ENCODE results near the gene CELSR1.

CELSR1 gene

DNA sequence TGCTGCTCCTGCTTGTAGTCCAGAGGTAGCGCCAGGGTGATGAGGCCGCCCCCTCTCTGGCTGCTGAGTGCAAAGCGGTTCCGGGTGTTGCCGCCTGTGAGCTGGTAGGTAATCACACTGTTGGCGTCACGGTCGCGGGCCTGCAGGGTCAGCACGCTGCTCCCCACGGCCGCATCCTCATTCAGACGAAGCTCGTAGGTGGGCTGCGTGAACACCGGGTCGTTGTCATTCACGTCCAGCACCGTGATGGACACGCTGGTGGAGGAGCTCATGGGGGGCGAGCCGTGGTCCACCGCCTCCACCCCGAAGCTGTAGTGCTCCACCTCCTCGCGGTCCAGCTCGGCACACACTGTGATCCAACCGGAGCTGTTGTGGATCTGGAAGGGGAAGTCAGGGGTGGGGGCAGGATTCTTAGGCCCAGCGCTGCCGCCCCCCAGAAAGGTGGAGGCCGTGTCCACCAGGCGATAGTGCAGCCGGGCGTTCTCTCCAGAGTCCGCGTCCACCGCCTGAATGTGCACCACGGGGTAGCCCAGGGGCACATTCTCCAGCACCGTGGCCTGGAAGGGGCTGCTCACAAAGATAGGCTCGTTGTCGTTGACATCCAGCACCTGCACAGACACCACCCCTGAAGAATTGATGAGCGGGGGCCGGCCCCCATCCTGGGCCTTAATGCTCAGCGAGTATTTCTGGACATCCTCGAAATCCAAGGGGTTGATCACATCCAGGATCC lies 2.4 kb downstream of the CELSR1 start:
- DNase-seq (ENCODE audit: extremely low spot score): no peak
- TF ChIP-seq, protein P1, sequence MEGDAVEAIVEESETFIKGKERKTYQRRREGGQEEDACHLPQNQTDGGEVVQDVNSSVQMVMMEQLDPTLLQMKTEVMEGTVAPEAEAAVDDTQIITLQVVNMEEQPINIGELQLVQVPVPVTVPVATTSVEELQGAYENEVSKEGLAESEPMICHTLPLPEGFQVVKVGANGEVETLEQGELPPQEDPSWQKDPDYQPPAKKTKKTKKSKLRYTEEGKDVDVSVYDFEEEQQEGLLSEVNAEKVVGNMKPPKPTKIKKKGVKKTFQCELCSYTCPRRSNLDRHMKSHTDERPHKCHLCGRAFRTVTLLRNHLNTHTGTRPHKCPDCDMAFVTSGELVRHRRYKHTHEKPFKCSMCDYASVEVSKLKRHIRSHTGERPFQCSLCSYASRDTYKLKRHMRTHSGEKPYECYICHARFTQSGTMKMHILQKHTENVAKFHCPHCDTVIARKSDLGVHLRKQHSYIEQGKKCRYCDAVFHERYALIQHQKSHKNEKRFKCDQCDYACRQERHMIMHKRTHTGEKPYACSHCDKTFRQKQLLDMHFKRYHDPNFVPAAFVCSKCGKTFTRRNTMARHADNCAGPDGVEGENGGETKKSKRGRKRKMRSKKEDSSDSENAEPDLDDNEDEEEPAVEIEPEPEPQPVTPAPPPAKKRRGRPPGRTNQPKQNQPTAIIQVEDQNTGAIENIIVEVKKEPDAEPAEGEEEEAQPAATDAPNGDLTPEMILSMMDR (IDR thresholded peaks at IDR 0.05; ENCODE audit: control extremely low read depth, extremely low read depth, low read depth, missing control alignments): no peak
- ChIA-PET CTCF (interaction anchor here (0.9 to 1.6 kb wide), 2 partner anchors 29 to 168 kb away, joined by 4 to 6 read pairs; no protein-coding TSS in a partner anchor), POLR2A (no interaction called here)

DNA sequence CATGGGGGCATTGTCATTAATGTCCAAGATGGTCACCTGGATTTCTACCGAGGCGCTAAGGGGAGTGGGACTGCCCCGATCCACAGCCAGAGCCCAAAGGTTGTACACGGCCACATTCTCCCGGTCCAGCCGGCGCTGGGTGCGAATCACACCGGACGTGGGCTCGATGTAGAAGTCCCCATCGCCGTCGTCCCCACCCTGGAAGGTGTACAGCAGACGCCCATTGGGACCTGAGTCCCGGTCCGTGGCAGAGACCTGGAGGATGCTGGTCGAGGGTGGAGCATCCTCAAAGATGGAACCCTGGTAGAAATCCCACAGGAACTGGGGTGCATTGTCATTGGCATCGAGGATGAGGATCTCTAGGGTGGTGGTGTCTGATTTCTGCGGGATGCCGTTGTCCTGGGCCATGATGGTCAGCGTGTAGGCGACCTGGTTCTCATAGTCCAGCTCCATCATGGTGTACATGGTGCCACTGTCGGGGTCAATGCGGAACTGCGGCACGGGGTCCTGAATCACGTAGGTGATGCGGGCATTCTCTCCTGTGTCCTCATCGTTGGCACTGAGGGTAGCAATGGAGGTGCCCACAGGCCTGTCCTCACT lies 3.1 kb downstream of the CELSR1 start:
- POLR2A ChIA-PET: no interaction called here
- CTCF ChIA-PET: interaction anchor here (0.7 to 2.7 kb wide), 3 partner anchors 9 to 166 kb away, joined by 3 to 10 read pairs (median 6); no protein-coding TSS in a partner anchor

DNA sequence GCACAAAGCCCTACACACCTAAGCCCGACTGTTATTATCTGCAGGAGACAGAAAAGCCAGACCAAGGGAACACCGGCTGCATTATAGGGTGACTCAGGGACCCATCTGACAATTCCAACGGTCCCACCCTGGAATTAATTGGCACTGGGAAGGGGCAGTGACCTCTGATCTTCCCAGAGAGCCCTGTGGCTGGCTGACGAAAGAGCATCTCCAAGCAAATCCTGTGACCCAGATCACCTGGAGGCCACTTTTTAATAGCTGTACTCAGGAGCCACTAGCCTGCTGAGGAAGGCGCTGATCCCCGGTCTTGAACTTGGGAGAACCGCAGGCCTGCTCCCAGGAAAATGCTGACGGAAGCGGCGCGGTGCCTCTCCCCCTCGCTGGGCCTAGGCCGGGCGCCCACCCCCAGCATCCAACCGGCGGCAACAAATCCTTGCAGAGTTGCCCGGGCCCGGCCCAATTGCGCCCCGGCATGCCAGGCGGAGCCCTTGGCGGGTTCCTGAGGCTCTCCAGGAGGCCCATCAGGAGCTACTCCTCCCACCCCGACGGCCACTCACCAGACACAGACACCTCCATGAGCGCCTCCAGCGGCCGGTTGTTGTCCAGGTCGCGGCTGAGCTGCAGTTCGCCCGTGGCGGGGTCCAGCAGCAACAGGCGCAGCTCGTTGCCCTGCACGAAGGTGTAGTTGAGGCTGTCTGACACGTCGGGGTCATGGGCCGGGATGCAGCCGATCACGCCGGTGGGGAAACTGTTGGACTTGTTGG lies 4.2 kb downstream of the CELSR1 start:
- TF ChIP-seq, protein P1 (IDR thresholded peaks at IDR 0.05; ENCODE audit: control extremely low read depth, extremely low read depth, low read depth, missing control alignments): no peak
- POLR2A ChIA-PET: no interaction called here
- no peak for DNase-seq (ENCODE audit: extremely low spot score)
- CTCF ChIA-PET: interaction anchor here (1.2 to 2.7 kb wide), 2 partner anchors 12 to 165 kb away, joined by 3 to 10 read pairs; no protein-coding TSS in a partner anchor

More for the DNA sequence above, 3.1 kb downstream of the CELSR1 start:
- no peak for DNase-seq (ENCODE audit: extremely low spot score)
- TF ChIP-seq, protein P1 (IDR thresholded peaks at IDR 0.05; ENCODE audit: control extremely low read depth, extremely low read depth, low read depth, missing control alignments): no peak

DNA sequence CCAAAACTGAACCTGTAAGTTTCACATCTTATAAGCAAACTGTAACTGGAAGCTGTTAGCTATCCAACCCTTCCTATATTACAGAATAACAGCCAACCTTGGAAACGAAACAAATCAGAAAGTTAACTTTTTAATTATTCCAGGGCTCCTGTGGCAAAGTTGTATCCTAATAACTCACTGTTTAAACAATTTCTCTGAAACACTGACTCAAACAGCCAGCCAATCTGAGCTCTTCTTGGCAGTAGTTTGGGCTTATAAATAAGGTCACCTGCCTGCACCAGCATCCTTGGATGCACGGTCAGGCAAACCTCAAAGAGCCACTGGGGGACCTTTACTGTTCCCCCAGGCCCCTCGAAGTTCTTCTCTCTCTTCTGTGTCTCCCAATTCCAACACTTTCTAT lies 5.0 kb downstream of the CELSR1 start:
- TF ChIP-seq, protein P1 (IDR thresholded peaks at IDR 0.05; ENCODE audit: control extremely low read depth, extremely low read depth, low read depth, missing control alignments): no peak
- ChIA-PET POLR2A (no interaction called here), CTCF (interaction anchor here (0.8 to 2.7 kb wide), 3 partner anchors 9 to 164 kb away, joined by 3 to 10 read pairs (median 3); no protein-coding TSS in a partner anchor)
- DNase-seq (ENCODE audit: extremely low spot score): no peak

DNA sequence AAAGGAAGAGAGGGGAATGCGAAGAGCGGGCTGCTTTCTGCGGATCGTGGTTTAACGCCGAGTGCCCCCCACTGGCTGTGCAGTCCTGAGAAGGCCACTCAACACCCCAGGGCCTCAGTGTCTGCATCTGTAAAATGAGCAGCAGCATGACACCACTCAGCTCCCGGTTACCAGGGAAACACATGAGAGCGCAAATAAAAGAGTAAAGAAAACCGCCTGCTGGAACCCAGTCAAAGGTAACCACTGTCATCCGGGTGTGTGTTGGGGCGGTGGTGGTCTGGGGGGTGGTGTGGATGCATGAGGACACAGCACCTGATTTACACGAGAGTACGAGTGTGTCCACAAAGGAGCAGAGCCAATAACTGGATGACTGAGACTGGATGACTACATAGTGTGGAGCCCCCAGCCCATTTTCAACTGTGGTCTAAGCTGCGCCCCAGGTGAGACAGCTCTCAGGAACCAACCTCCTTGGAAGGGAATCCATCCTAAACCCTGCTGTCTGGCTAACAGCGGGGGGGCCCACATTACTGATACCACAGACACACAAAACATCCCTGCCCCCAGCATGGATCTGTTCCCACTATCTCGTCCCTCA lies 5.7 kb downstream of the CELSR1 start:
- no peak for DNase-seq (ENCODE audit: extremely low spot score)
- TF ChIP-seq, protein P1 (IDR thresholded peaks at IDR 0.05; ENCODE audit: control extremely low read depth, extremely low read depth, low read depth, missing control alignments): no peak
- ChIA-PET POLR2A (no interaction called here), CTCF (interaction anchor here (0.8 to 2.7 kb wide), 3 partner anchors 10 to 164 kb away, joined by 3 to 10 read pairs (median 3); no protein-coding TSS in a partner anchor)

DNA sequence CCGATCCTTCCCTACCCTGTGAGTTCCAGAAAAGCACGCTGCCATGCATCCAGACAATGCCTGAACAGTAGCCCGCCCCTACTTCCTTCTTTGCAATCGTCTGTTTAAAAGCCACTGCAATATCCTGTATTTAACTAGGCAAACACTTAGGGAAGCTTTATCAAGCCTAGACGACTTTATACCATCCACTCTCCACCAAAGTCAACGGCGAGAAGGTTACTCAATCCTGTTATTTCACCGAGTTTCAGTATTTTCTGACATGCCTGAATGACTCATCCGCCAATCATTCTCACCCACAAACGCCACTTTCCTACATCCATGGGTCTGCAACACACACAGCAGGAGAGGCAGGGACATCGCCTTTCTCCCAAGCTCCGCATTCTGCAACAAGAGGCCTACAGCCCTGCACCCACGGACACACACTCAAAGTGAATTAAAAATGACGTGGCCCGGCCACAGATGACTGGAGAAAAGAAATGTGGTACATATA lies 9.3 kb downstream of the CELSR1 start:
- TF ChIP-seq, protein P1 (IDR thresholded peaks at IDR 0.05; ENCODE audit: control extremely low read depth, extremely low read depth, low read depth, missing control alignments): no peak
- ChIA-PET CTCF (interaction anchor here (1.3 to 1.9 kb wide), 2 partner anchors 15 to 161 kb away, joined by 3 to 9 read pairs; no protein-coding TSS in a partner anchor), POLR2A (no interaction called here)
- no peak for DNase-seq (ENCODE audit: extremely low spot score)

Measured in GM10248 (cell line).